ENCODE results near the gene CLCA1. TPM values are rescaled to one million over a fixed set of nuclear protein-coding genes. Genes with fewer than 3 reads are reported as not detected.

Gene CLCA1
- polyA plus RNA-seq, 1 of the 3 experiments (the other 2 are of a cell fraction), result not detected

DNA sequence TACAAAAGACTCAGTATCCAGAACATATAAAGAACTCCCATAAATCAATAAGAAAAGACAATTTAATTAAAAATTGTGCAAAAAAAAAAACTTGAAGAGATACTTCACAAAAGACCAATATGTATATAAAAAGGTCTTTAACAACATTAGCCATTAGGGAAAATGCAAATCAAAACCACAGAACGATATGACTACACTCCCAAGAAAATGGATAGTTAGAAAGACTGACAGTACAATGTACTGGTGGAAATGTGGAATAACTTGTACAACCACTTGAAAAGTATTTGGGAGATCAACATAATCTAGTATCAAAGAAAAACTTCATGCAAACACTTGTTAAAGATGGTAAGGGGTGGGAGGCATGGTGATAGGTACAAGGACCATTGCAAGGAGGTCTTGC, 3.9 kb upstream of the CLCA1 start (continued):
- TF ChIP-seq, protein P1, sequence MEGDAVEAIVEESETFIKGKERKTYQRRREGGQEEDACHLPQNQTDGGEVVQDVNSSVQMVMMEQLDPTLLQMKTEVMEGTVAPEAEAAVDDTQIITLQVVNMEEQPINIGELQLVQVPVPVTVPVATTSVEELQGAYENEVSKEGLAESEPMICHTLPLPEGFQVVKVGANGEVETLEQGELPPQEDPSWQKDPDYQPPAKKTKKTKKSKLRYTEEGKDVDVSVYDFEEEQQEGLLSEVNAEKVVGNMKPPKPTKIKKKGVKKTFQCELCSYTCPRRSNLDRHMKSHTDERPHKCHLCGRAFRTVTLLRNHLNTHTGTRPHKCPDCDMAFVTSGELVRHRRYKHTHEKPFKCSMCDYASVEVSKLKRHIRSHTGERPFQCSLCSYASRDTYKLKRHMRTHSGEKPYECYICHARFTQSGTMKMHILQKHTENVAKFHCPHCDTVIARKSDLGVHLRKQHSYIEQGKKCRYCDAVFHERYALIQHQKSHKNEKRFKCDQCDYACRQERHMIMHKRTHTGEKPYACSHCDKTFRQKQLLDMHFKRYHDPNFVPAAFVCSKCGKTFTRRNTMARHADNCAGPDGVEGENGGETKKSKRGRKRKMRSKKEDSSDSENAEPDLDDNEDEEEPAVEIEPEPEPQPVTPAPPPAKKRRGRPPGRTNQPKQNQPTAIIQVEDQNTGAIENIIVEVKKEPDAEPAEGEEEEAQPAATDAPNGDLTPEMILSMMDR (IDR thresholded peaks at IDR 0.05), result no peak
- TF ChIP-seq MEF2A (IDR thresholded peaks at IDR 0.05; ENCODE audit: borderline replicate concordance, low read depth) (no peak), TAF1 (IDR thresholded peaks at IDR 0.05; ENCODE audit: borderline replicate concordance, low read depth, low read length) (no peak)
- TF ChIP-seq, protein P2, sequence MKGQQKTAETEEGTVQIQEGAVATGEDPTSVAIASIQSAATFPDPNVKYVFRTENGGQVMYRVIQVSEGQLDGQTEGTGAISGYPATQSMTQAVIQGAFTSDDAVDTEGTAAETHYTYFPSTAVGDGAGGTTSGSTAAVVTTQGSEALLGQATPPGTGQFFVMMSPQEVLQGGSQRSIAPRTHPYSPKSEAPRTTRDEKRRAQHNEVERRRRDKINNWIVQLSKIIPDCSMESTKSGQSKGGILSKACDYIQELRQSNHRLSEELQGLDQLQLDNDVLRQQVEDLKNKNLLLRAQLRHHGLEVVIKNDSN (IDR thresholded peaks at IDR 0.05; ENCODE audit: borderline replicate concordance, low read depth), result no peak

DNA sequence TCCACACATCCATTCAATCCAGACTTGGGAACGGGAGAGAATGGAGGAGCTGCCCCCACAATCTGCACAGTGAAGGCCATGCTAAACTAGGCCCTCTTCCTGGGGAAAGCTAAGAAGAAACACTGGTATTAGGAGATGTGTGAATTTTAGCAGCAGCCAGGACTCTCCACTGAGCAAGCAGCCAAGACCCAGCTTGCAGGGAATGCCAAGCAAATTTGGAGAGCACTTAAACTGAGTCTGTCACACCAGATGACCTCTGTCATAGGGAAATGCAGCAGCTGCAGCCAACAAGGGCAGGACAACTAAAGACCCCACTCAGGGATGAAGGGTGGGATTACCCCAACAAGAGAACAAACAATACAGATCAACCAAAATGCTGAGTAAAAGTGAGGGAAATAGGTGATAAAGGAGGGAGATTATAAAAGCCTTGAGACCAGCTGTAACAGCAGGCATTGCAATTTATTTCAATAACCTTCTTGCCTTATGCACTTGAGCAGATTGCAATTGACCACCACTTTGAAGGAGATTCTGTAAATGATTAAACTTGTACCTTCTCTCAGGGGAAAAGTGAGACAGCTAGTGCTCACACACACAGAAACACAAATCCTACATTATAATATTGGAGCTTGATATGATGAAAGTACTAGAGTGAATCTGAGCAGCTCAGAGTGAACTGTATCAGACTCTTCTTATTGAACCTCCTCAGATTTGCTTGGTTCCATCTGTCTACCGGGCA, 2.5 kb upstream of the CLCA1 start:
- no peak for TF ChIP-seq JUND (IDR thresholded peaks at IDR 0.05)
- Histone ChIP-seq H3K4me1 (ENCODE audit: control insufficient read depth in 1 of 2, insufficient read depth in 2 of 2, low read depth in 1 of 2, low read length in 1 of 2) (no peaks in the 10 kb centered on the region), H3K4me2 (no peak overlapping the region), H3K27me3 (ENCODE audit: insufficient read depth) (no peaks in the 10 kb centered on the region; the same call in 1 of the 2 replicates), H3K9me2 (no peaks in the 10 kb centered on the region), H3K36me3 (replicated peaks in 1 of 2; ENCODE audit: control insufficient read depth in 1 of 2, insufficient read depth in 2 of 2, low read length in 1 of 2) (no peaks in the 10 kb centered on the region), H3K9ac (no peak overlapping the region), H3K79me2 (ENCODE audit: insufficient read depth) (no peaks in the 10 kb centered on the region), H2AFZ (ENCODE audit: low read depth) (no peak overlapping the region), H3K27ac (ENCODE audit: low read depth in 2 of 2, low read length in 1 of 2) (no peak overlapping the region), H4K20me1 (ENCODE audit: insufficient read depth) (no peaks in the 10 kb centered on the region), H3F3A (replicated peaks; ENCODE audit: insufficient read depth) (no peaks in the 10 kb centered on the region), H3K9me3 (no peaks in the 10 kb centered on the region), H3K4me3 (ENCODE audit: low read depth in 2 of 2, low read length in 1 of 2) (no peak overlapping the region)
- DNase-seq, result no peak
- WGBS (ENCODE audit: low lambda C conversion rate), result 3% methylated on average over 2 of the region's 2 CpGs
- ChIA-PET POLR2A (no interaction called here), CTCF (interaction anchor here (1.1 kb wide), 1 partner anchor 86 kb away, joined by 3 read pairs; no protein-coding TSS in a partner anchor)

DNA sequence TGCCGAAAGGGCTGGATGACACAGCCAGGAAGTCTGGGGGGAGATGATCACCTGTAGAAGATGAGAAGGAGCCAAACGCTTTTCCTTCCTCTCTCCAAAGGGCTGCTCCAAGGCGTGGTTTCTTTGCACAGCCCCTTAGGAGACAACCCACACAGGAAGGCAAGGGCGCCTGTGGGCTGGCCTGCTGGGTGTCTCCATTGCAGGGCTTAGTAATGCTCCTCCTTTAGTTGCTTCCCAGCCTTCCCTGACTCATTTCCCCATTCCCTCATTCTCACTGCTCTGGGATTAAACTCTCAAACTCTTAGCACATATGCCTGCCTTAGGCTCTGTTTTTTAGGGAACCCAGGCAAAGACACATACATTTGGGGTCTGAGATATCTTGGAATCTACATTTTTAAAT, 1.7 kb upstream of the CLCA1 start:
- H3K36me3 ChIP-seq (replicated peaks in 1 of 2; ENCODE audit: control insufficient read depth in 1 of 2, insufficient read depth in 2 of 2, low read length in 1 of 2), result no peaks in the 10 kb centered on the region
- no peaks in the 10 kb centered on the region for H3K4me1 ChIP-seq (ENCODE audit: control insufficient read depth in 1 of 2, insufficient read depth in 2 of 2, low read depth in 1 of 2, low read length in 1 of 2)
- no peaks in the 10 kb centered on the region for H3K27me3 ChIP-seq (ENCODE audit: insufficient read depth)
- no peak overlapping the region for H3K9ac ChIP-seq
- H3F3A ChIP-seq (replicated peaks; ENCODE audit: insufficient read depth), result no peaks in the 10 kb centered on the region
- no peaks in the 10 kb centered on the region for H3K9me2 ChIP-seq
- H3K27ac ChIP-seq (ENCODE audit: low read depth in 2 of 2, low read length in 1 of 2), result no peak overlapping the region
- H3K9me3 ChIP-seq, result no peaks in the 10 kb centered on the region
- no peak overlapping the region for H3K4me2 ChIP-seq
- H4K20me1 ChIP-seq (ENCODE audit: insufficient read depth), result no peaks in the 10 kb centered on the region
- no peaks in the 10 kb centered on the region for H3K79me2 ChIP-seq (ENCODE audit: insufficient read depth)
- DNase-seq, result no peak
- 30% methylated on average over 4 of the region's 4 CpGs for WGBS (ENCODE audit: low lambda C conversion rate)
- H2AFZ ChIP-seq (ENCODE audit: low read depth), result no peak overlapping the region
- ChIA-PET POLR2A (no interaction called here), CTCF (no interaction called here)
- H3K4me3 ChIP-seq (ENCODE audit: low read depth in 2 of 2, low read length in 1 of 2), result no peak overlapping the region
- TF ChIP-seq NRF1 (IDR thresholded peaks at IDR 0.05; ENCODE audit: low read depth, low read length) (no peak), FOXJ3 (CRISPR knock-in tag; IDR thresholded peaks at IDR 0.05) (no peak), GABPA (IDR thresholded peaks at IDR 0.05; ENCODE audit: low read depth) (no peak), GATA2 (CRISPR knock-in tag; IDR thresholded peaks at IDR 0.05) (no peak), FOXM1 (IDR thresholded peaks at IDR 0.05; ENCODE audit: low read depth) (no peak)
- TF ChIP-seq, protein P3, sequence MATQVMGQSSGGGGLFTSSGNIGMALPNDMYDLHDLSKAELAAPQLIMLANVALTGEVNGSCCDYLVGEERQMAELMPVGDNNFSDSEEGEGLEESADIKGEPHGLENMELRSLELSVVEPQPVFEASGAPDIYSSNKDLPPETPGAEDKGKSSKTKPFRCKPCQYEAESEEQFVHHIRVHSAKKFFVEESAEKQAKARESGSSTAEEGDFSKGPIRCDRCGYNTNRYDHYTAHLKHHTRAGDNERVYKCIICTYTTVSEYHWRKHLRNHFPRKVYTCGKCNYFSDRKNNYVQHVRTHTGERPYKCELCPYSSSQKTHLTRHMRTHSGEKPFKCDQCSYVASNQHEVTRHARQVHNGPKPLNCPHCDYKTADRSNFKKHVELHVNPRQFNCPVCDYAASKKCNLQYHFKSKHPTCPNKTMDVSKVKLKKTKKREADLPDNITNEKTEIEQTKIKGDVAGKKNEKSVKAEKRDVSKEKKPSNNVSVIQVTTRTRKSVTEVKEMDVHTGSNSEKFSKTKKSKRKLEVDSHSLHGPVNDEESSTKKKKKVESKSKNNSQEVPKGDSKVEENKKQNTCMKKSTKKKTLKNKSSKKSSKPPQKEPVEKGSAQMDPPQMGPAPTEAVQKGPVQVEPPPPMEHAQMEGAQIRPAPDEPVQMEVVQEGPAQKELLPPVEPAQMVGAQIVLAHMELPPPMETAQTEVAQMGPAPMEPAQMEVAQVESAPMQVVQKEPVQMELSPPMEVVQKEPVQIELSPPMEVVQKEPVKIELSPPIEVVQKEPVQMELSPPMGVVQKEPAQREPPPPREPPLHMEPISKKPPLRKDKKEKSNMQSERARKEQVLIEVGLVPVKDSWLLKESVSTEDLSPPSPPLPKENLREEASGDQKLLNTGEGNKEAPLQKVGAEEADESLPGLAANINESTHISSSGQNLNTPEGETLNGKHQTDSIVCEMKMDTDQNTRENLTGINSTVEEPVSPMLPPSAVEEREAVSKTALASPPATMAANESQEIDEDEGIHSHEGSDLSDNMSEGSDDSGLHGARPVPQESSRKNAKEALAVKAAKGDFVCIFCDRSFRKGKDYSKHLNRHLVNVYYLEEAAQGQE (IDR thresholded peaks at IDR 0.05; ENCODE audit: low read depth, low read length), result no peak
- TF ChIP-seq, protein P4, sequence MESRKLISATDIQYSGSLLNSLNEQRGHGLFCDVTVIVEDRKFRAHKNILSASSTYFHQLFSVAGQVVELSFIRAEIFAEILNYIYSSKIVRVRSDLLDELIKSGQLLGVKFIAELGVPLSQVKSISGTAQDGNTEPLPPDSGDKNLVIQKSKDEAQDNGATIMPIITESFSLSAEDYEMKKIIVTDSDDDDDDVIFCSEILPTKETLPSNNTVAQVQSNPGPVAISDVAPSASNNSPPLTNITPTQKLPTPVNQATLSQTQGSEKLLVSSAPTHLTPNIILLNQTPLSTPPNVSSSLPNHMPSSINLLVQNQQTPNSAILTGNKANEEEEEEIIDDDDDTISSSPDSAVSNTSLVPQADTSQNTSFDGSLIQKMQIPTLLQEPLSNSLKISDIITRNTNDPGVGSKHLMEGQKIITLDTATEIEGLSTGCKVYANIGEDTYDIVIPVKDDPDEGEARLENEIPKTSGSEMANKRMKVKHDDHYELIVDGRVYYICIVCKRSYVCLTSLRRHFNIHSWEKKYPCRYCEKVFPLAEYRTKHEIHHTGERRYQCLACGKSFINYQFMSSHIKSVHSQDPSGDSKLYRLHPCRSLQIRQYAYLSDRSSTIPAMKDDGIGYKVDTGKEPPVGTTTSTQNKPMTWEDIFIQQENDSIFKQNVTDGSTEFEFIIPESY (IDR thresholded peaks at IDR 0.05; ENCODE audit: borderline replicate concordance, low read depth), result no peak
- TF ChIP-seq, protein P5, sequence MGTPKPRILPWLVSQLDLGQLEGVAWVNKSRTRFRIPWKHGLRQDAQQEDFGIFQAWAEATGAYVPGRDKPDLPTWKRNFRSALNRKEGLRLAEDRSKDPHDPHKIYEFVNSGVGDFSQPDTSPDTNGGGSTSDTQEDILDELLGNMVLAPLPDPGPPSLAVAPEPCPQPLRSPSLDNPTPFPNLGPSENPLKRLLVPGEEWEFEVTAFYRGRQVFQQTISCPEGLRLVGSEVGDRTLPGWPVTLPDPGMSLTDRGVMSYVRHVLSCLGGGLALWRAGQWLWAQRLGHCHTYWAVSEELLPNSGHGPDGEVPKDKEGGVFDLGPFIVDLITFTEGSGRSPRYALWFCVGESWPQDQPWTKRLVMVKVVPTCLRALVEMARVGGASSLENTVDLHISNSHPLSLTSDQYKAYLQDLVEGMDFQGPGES (IDR thresholded peaks at IDR 0.05; ENCODE audit: low read depth, low read length), result no peak
- TF ChIP-seq, protein P6, sequence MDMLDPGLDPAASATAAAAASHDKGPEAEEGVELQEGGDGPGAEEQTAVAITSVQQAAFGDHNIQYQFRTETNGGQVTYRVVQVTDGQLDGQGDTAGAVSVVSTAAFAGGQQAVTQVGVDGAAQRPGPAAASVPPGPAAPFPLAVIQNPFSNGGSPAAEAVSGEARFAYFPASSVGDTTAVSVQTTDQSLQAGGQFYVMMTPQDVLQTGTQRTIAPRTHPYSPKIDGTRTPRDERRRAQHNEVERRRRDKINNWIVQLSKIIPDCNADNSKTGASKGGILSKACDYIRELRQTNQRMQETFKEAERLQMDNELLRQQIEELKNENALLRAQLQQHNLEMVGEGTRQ (IDR thresholded peaks at IDR 0.05; ENCODE audit: borderline replicate concordance, low read depth, low read length), result no peak

Data from SK-N-SH (cell line).